ENCODE measurements around the gene CD276.

DNA sequence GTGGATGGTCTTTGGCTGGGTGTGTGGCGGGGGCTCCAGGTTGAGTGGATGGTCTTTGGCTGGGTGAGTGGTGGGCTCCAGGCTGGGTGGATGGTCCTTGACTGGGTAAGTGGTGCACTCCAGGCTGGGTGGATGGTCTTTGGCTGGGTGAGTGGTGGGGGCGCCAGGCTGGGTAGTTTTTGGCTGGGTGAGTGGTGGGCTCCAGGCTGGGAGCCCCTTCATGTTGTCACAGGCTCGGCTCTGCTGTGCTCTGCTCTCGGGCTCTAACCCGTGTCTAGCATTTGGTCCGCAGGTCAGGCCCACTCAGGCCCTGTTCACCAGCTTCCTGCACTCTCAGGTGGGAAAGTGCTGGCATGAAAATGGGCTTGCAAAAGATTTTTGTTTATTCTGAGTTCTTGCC, 25.1 kb downstream of the CD276 start:
- TF ChIP-seq, protein P1, sequence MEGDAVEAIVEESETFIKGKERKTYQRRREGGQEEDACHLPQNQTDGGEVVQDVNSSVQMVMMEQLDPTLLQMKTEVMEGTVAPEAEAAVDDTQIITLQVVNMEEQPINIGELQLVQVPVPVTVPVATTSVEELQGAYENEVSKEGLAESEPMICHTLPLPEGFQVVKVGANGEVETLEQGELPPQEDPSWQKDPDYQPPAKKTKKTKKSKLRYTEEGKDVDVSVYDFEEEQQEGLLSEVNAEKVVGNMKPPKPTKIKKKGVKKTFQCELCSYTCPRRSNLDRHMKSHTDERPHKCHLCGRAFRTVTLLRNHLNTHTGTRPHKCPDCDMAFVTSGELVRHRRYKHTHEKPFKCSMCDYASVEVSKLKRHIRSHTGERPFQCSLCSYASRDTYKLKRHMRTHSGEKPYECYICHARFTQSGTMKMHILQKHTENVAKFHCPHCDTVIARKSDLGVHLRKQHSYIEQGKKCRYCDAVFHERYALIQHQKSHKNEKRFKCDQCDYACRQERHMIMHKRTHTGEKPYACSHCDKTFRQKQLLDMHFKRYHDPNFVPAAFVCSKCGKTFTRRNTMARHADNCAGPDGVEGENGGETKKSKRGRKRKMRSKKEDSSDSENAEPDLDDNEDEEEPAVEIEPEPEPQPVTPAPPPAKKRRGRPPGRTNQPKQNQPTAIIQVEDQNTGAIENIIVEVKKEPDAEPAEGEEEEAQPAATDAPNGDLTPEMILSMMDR (IDR thresholded peaks at IDR 0.05): no peak
- no peak for TF ChIP-seq POLR2A (IDR thresholded peaks at IDR 0.05)
